ENCODE measurements around the gene SDHAF1.
A peak's percentile ranks its signal among the peaks of the same experiment; 100 is the strongest.
"Not testable (repeated sequence)": the region's sequence is repeated elsewhere in the genome, so short reads cannot be mapped to it uniquely, and the experiment has no call there.

The SDHAF1 gene, protein sequence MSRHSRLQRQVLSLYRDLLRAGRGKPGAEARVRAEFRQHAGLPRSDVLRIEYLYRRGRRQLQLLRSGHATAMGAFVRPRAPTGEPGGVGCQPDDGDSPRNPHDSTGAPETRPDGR

DNA sequence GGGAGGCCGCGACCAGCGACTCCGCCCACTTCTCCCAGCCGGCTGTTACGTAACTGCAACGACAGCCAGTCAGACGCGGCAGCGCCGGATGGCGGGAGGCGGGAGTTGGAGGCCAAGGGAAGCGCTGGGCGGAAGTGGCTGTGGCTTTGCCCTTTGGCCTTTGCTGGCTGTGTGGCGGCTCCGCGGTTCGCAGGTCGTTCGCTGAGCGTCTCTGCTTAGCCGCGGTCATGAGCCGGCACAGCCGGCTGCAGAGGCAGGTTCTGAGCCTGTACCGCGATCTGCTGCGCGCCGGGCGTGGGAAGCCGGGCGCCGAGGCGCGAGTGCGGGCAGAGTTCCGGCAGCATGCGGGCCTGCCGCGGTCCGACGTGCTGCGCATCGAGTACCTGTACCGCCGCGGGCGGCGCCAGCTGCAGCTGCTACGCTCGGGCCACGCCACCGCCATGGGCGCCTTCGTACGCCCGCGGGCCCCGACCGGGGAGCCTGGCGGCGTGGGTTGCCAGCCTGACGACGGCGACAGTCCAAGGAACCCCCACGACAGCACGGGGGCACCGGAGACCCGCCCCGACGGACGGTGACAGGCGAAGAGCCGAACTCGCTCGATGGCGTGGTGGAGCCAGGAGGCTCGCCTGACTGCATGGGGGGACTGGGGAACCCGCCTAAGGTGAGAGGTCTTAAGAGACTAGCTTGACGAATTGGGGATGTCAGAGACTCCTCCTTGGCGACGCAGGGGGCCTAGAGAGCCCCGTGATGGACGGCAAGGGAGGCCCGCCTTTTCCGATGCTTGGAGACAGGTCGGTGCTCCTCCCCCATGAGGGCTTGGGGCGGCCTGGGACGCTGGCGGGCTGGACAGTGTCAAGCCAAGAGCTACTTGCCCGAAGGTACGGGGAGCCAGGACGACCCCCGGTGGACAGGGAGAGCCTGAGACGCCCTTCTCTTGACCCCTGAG is at the start of gene SDHAF1:
Gene SDHAF1, plus strand, starts transcription at position 141 of the 946 bp plus-strand sequence. Its CDS starts 87 bp downstream, at position 228.
- Histone ChIP-seq H3K4me1 (ENCODE audit: control insufficient read depth in 2 of 2, insufficient read depth in 2 of 2, low read length in 2 of 2) (peaks cover 12 to 21% of the 10 kb centered on the region in 2 donors), H3K36me3 (ENCODE audit: control insufficient read depth in 2 of 2, insufficient read depth in 2 of 2, low read length in 2 of 2) (peaks cover 0 to 3% of the 10 kb centered on the region in 2 donors), H3K9ac (ENCODE audit: low read depth in 1 of 2, low read length in 2 of 2) (peak within 1 kb of the TSS; percentile 76 to 83), H3K27me3 (ENCODE audit: control insufficient read depth in 2 of 2, insufficient read depth in 2 of 2, low read length in 2 of 2) (no peaks in the 10 kb centered on the region), H3K9me3 (ENCODE audit: control insufficient read depth in 2 of 2, low read length in 2 of 2) (no peaks in the 10 kb centered on the region), H3K27ac (ENCODE audit: low read depth in 2 of 2, low read length in 2 of 2) (peak within 1 kb of the TSS; percentile 66 to 85), H3K4me3 (ENCODE audit: low read length in 2 of 2) (peak within 1 kb of the TSS; percentile 73 to 93)

DNA sequence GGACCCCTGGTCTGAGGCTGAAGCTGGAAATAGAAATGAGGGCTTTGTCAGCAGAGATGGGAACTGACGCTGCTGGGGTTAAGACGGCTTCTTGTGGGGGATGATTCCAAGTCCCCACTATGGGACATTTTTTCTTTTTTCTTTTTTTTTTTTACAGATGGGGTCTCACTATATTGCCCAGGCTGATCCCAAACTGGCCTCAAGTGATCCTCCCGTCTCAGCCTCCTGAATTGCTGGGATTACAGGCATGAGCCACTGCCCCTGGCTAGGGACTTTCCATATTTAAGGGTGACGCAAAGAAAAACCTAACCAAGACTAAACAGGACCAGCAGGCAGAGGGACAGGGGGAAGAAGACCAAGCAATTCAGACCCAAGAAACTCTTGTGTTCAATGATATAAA is 48.8 kb upstream of the SDHAF1 start:
- no peaks in the 10 kb centered on the region for H3K36me3 ChIP-seq (ENCODE audit: control insufficient read depth in 2 of 2, insufficient read depth in 2 of 2, low read length in 2 of 2)
- H3K9me3 ChIP-seq (ENCODE audit: control insufficient read depth in 2 of 2, low read length in 2 of 2): no peaks in the 10 kb centered on the region
- no peaks in the 10 kb centered on the region for H3K4me1 ChIP-seq (ENCODE audit: control insufficient read depth in 2 of 2, insufficient read depth in 2 of 2, low read length in 2 of 2)
- H3K27me3 ChIP-seq (ENCODE audit: control insufficient read depth in 2 of 2, insufficient read depth in 2 of 2, low read length in 2 of 2): no peaks in the 10 kb centered on the region
- H3K4me3 ChIP-seq (ENCODE audit: low read length in 2 of 2): no peak overlapping the region
- H3K9ac ChIP-seq (ENCODE audit: low read depth in 1 of 2, low read length in 2 of 2): no peak overlapping the region
- no peak overlapping the region for H3K27ac ChIP-seq (ENCODE audit: low read depth in 2 of 2, low read length in 2 of 2)

GRCh38 chr19:35949131-35949530 is 45.9 kb upstream of the SDHAF1 start:
- Histone ChIP-seq H3K27me3 (ENCODE audit: control insufficient read depth in 2 of 2, insufficient read depth in 2 of 2, low read length in 2 of 2) (no peaks in the 10 kb centered on the region), H3K27ac (ENCODE audit: low read depth in 2 of 2, low read length in 2 of 2) (no peak overlapping the region), H3K4me1 (ENCODE audit: control insufficient read depth in 2 of 2, insufficient read depth in 2 of 2, low read length in 2 of 2) (no peaks in the 10 kb centered on the region), H3K36me3 (ENCODE audit: control insufficient read depth in 2 of 2, insufficient read depth in 2 of 2, low read length in 2 of 2) (no peaks in the 10 kb centered on the region), H3K4me3 (ENCODE audit: low read length in 2 of 2) (no peak overlapping the region), H3K9ac (ENCODE audit: low read depth in 1 of 2, low read length in 2 of 2) (no peak overlapping the region), H3K9me3 (ENCODE audit: control insufficient read depth in 2 of 2, low read length in 2 of 2) (no peaks in the 10 kb centered on the region)

DNA sequence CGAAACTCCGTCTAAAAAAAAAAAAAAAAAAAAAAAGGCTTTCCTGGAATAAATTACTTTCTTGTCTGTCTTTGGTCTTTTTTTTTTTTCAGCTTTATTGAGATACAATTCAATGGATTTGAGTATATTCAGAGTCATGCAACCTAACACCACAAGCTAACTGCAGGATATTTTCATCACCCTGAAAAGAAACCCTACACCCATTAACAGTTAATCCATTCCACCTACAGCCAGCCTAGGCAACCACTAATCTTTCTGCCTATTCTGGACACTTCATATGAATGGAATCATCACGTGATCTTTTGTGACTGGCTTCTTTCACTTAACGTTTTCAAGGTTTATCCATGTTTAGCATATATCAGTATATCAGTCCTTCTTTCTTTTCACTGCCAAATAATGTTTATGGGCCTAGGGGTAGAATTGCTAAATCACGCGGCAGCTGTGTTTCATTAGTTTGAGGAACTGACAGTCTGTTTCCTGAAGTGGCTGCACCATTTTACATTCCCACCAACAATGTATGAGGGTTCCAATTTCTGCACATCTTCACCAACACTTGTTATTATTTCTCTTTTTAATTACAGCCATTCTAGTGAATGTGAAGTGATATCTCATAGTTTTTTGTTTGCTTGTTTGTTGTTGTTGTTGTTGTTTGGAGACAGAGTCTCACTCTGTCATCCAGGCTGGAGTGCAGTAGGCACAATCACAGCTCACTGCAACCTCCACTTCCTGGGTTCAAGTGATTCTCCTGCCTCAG is 38.9 kb upstream of the SDHAF1 start:
- H3K4me3 ChIP-seq (ENCODE audit: low read length in 2 of 2): no peak overlapping the region
- no peaks in the 10 kb centered on the region for H3K9me3 ChIP-seq (ENCODE audit: control insufficient read depth in 2 of 2, low read length in 2 of 2)
- no peaks in the 10 kb centered on the region for H3K36me3 ChIP-seq (ENCODE audit: control insufficient read depth in 2 of 2, insufficient read depth in 2 of 2, low read length in 2 of 2)
- no peaks in the 10 kb centered on the region for H3K4me1 ChIP-seq (ENCODE audit: control insufficient read depth in 2 of 2, insufficient read depth in 2 of 2, low read length in 2 of 2)
- H3K27ac ChIP-seq (ENCODE audit: low read depth in 2 of 2, low read length in 2 of 2): no peak overlapping the region
- H3K9ac ChIP-seq (ENCODE audit: low read depth in 1 of 2, low read length in 2 of 2): no peak overlapping the region
- peaks cover 8 to 14% of the 10 kb centered on the region in 2 donors for H3K27me3 ChIP-seq (ENCODE audit: control insufficient read depth in 2 of 2, insufficient read depth in 2 of 2, low read length in 2 of 2)

- H3K4me3 ChIP-seq (ENCODE audit: low read length in 2 of 2); H3K36me3 ChIP-seq (ENCODE audit: control insufficient read depth in 2 of 2, insufficient read depth in 2 of 2, low read length in 2 of 2); H3K9ac ChIP-seq (ENCODE audit: low read depth in 1 of 2, low read length in 2 of 2); H3K9me3 ChIP-seq (ENCODE audit: control insufficient read depth in 2 of 2, low read length in 2 of 2); H3K4me1 ChIP-seq (ENCODE audit: control insufficient read depth in 2 of 2, insufficient read depth in 2 of 2, low read length in 2 of 2); H3K27ac ChIP-seq (ENCODE audit: low read depth in 2 of 2, low read length in 2 of 2): not testable (repeated sequence)
- H3K27me3 ChIP-seq (ENCODE audit: control insufficient read depth in 2 of 2, insufficient read depth in 2 of 2, low read length in 2 of 2): peaks cover 8 to 14% of the 10 kb centered on the region in 2 donors
Observed at GRCh38 chr19:35957411-35957810, 37.6 kb upstream of the SDHAF1 start.

DNA sequence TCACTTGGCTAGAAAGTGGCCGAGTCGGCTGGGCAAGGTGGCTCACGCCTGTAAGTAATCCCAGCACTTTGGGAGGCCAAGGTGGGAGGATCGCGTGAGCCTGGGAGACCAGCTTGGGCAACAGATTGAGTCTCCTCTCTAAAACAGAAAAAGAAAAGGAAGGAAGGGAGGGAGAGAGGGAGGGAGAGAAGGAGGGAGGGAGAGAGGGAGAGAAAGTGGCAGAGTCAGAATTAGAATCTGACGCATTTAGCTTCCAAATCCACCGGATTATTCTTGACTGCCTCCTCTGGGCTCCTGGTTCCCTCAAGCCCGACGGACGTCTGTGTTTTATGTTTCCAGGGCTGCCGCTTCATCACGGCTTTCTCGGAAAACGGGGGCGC is 36.3 kb upstream of the SDHAF1 start:
- H3K9me3 ChIP-seq (ENCODE audit: control insufficient read depth in 2 of 2, low read length in 2 of 2): no peaks in the 10 kb centered on the region
- H3K27ac ChIP-seq (ENCODE audit: low read depth in 2 of 2, low read length in 2 of 2): no peak overlapping the region
- H3K9ac ChIP-seq (ENCODE audit: low read depth in 1 of 2, low read length in 2 of 2): no peak overlapping the region
- H3K4me1 ChIP-seq (ENCODE audit: control insufficient read depth in 2 of 2, insufficient read depth in 2 of 2, low read length in 2 of 2): no peaks in the 10 kb centered on the region
- H3K36me3 ChIP-seq (ENCODE audit: control insufficient read depth in 2 of 2, insufficient read depth in 2 of 2, low read length in 2 of 2): no peaks in the 10 kb centered on the region
- H3K4me3 ChIP-seq (ENCODE audit: low read length in 2 of 2): no peak overlapping the region
- H3K27me3 ChIP-seq (ENCODE audit: control insufficient read depth in 2 of 2, insufficient read depth in 2 of 2, low read length in 2 of 2): peaks cover 8 to 14% of the 10 kb centered on the region in 2 donors

- no peak overlapping the region for H3K27ac ChIP-seq (ENCODE audit: low read depth in 2 of 2, low read length in 2 of 2)
Observed at GRCh38 chr19:35959040-35959967, 35.7 kb upstream of the SDHAF1 start.

DNA sequence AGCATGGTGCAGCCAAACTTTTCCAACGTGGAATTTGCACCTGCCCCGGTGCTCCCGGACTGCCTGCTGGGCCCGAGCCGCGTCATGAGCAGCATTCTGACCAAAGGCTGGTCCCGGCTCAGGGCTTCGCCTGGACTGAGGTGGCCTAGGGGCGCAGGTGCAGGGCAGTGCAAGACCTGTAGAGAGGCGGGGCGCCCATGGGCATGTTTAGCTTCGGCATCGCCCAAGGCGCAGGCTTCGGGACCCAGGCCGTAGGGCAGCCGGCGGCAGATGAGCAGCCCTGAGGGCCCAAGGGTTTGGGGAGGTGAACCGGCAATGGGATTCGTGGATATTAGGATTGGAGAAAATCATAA is 35.0 kb upstream of the SDHAF1 start:
- H3K36me3 ChIP-seq (ENCODE audit: control insufficient read depth in 2 of 2, insufficient read depth in 2 of 2, low read length in 2 of 2): no peaks in the 10 kb centered on the region
- no peak overlapping the region for H3K4me3 ChIP-seq (ENCODE audit: low read length in 2 of 2)
- no peaks in the 10 kb centered on the region for H3K9me3 ChIP-seq (ENCODE audit: control insufficient read depth in 2 of 2, low read length in 2 of 2)
- peaks cover 8 to 14% of the 10 kb centered on the region in 2 donors for H3K27me3 ChIP-seq (ENCODE audit: control insufficient read depth in 2 of 2, insufficient read depth in 2 of 2, low read length in 2 of 2)
- H3K4me1 ChIP-seq (ENCODE audit: control insufficient read depth in 2 of 2, insufficient read depth in 2 of 2, low read length in 2 of 2): no peaks in the 10 kb centered on the region
- no peak overlapping the region for H3K9ac ChIP-seq (ENCODE audit: low read depth in 1 of 2, low read length in 2 of 2)
- no peak overlapping the region for H3K27ac ChIP-seq (ENCODE audit: low read depth in 2 of 2, low read length in 2 of 2)

More at GRCh38 chr19:35959040-35959967, 35.7 kb upstream of the SDHAF1 start:
- no peak overlapping the region for H3K9ac ChIP-seq (ENCODE audit: low read depth in 1 of 2, low read length in 2 of 2)
- no peaks in the 10 kb centered on the region for H3K36me3 ChIP-seq (ENCODE audit: control insufficient read depth in 2 of 2, insufficient read depth in 2 of 2, low read length in 2 of 2)
- no peak overlapping the region for H3K4me3 ChIP-seq (ENCODE audit: low read length in 2 of 2)
- H3K27me3 ChIP-seq (ENCODE audit: control insufficient read depth in 2 of 2, insufficient read depth in 2 of 2, low read length in 2 of 2): peaks cover 8 to 14% of the 10 kb centered on the region in 2 donors
- H3K9me3 ChIP-seq (ENCODE audit: control insufficient read depth in 2 of 2, low read length in 2 of 2): no peaks in the 10 kb centered on the region
- H3K4me1 ChIP-seq (ENCODE audit: control insufficient read depth in 2 of 2, insufficient read depth in 2 of 2, low read length in 2 of 2): no peaks in the 10 kb centered on the region

- Histone ChIP-seq H3K27me3 (ENCODE audit: control insufficient read depth in 2 of 2, insufficient read depth in 2 of 2, low read length in 2 of 2) (peaks cover 8 to 14% of the 10 kb centered on the region in 2 donors), H3K9ac (ENCODE audit: low read depth in 1 of 2, low read length in 2 of 2) (no peak overlapping the region), H3K36me3 (ENCODE audit: control insufficient read depth in 2 of 2, insufficient read depth in 2 of 2, low read length in 2 of 2) (no peaks in the 10 kb centered on the region), H3K27ac (ENCODE audit: low read depth in 2 of 2, low read length in 2 of 2) (no peak overlapping the region), H3K4me1 (ENCODE audit: control insufficient read depth in 2 of 2, insufficient read depth in 2 of 2, low read length in 2 of 2) (no peaks in the 10 kb centered on the region), H3K9me3 (ENCODE audit: control insufficient read depth in 2 of 2, low read length in 2 of 2) (no peaks in the 10 kb centered on the region), H3K4me3 (ENCODE audit: low read length in 2 of 2) (no peak overlapping the region)
Observed at GRCh38 chr19:35960432-35960972, 34.5 kb upstream of the SDHAF1 start.

All from mucosa of rectum (tissue), 2 donors.